GM12878 (cell line): ENCODE data around the gene DNAJC15. TPM values are rescaled to one million over a fixed set of nuclear protein-coding genes. Genes with fewer than 3 reads are reported as not detected.

Experiments
- ATAC-seq: fragments of 200-7000 bp; cut with Tn5 transposase; 3 replicates; pipeline ENCODE4 v1.9.1; 2020; ENCODE audit warnings: mild to moderate bottlenecking, moderate library complexity
- BruUV-seq: library from RNA; stranded (reverse); fragments of 400-500 nt; replicated peaks from 2 replicates; lab custom pipeline; 2021; lab: Mats Ljungman, UMichigan
- CTCF ChIA-PET: fragments of 300-600 bp; sonication (Branson Sonifier 250); formaldehyde crosslinking; extraction: SDS; loops from one replicate; lab custom pipeline; 2021; ENCODE audit warnings: inconsistent platforms; lab: Yijun Ruan, JAX
- POLR2A ChIA-PET: fragments of 350-600 bp; formaldehyde crosslinking; extraction: SDS; loops from one replicate; lab custom pipeline; 2021; ENCODE audit warnings: inconsistent platforms; lab: Charles Lee
- RAD21 ChIA-PET: fragments of 300-600 bp; sonication (Branson Sonifier 250); formaldehyde crosslinking; loops from one replicate; lab custom pipeline; 2023; ENCODE audit warnings: antibody characterized with exemption; ENCODE audit not compliant: unreplicated experiment; lab: Charles Lee
- SMC1A ChIA-PET: fragments of 300-600 bp; sonication (Branson Sonifier 250); formaldehyde crosslinking; loops from one replicate; lab custom pipeline; 2023; ENCODE audit not compliant: unreplicated experiment, uncharacterized antibody; lab: Charles Lee
- DNase-seq: peaks from one replicate; pipeline ENCODE4 v3.0.0-alpha.2; 2011; ENCODE audit warnings: low read depth, low spot score
- FAIRE-seq: peaks from 3 replicates; lab custom pipeline; 2011; peaks lifted over from hg19 to GRCh38; lab: Jason Lieb, UNC
- H2AFZ ChIP-seq: 2 replicates; pipeline ENCODE4 v1.6.0; 2011; ENCODE audit warnings: low read depth, low read length, control low read depth; ENCODE audit not compliant: control insufficient read depth
- H3K27ac ChIP-seq: 2 replicates; pipeline ENCODE4 v1.5.1; 2011; ENCODE audit warnings: control low read depth; ENCODE audit not compliant: control insufficient read depth, insufficient read depth
- H3K27me3 ChIP-seq, 2 experiments: replicated peaks in 1 of 2; 2 replicates each; pipeline versions ENCODE4 v1.6.0 to v1.6.1; 2011; ENCODE audit warnings: low read length in 1 of 2; ENCODE audit not compliant: control insufficient read depth in 2 of 2, insufficient read depth in 2 of 2
- H3K36me3 ChIP-seq, 2 experiments: 2 replicates each; pipeline ENCODE4 v1.5.1; 2011; ENCODE audit warnings: low read length in 1 of 2; ENCODE audit not compliant: control insufficient read depth in 2 of 2, insufficient read depth in 2 of 2
- H3K4me1 ChIP-seq: 2 replicates; pipeline ENCODE4 v1.6.1; 2011; ENCODE audit warnings: mild to moderate bottlenecking, low read length, moderate library complexity, mixed read lengths; ENCODE audit not compliant: control insufficient read depth, insufficient read depth
- H3K4me2 ChIP-seq: 2 replicates; pipeline ENCODE4 v1.6.0; 2011; ENCODE audit warnings: control low read depth; ENCODE audit not compliant: control insufficient read depth, insufficient read depth
- H3K4me3 ChIP-seq: fragments of 200-600 bp; sonication (generic); 2 replicates; pipeline ENCODE4 v1.5.1; 2016
- H3K79me2 ChIP-seq: 2 replicates; pipeline ENCODE4 v1.6.0; 2011; ENCODE audit warnings: low read length; ENCODE audit not compliant: control insufficient read depth, insufficient read depth
- H3K9ac ChIP-seq: 2 replicates; pipeline ENCODE4 v1.8.0; 2011; ENCODE audit warnings: low read length, control low read depth, mixed read lengths; ENCODE audit not compliant: control insufficient read depth, insufficient read depth
- H3K9me3 ChIP-seq: replicated peaks from 3 replicates; pipeline ENCODE4 v1.5.1; 2011; ENCODE audit warnings: mild to moderate bottlenecking, low read length; ENCODE audit not compliant: control insufficient read depth, insufficient read depth
- H4K20me1 ChIP-seq: 2 replicates; pipeline ENCODE4 v1.6.0; 2011; ENCODE audit not compliant: control insufficient read depth, insufficient read depth
- ATF7 ChIP-seq: fragments of 450-650 bp; IDR thresholded peaks from 2 replicates; pipeline ENCODE4 v1.6.1; 2016; ENCODE audit warnings: low read depth, mild to moderate bottlenecking
- CBFB ChIP-seq: IDR thresholded peaks from 2 replicates; pipeline ENCODE4 v1.6.1; 2016; ENCODE audit warnings: antibody characterized with exemption, low read depth
- CREB1 ChIP-seq: IDR thresholded peaks from 2 replicates; pipeline ENCODE4 v1.6.1; 2012; ENCODE audit warnings: low read depth, mild to moderate bottlenecking, inconsistent platforms
- DPF2 ChIP-seq: fragments of 450-650 bp; IDR thresholded peaks from 2 replicates; pipeline ENCODE4 v1.6.1; 2017; ENCODE audit warnings: mild to moderate bottlenecking
- EP300 ChIP-seq, 2 experiments: fragments of 150-350 bp in 1 of 2; IDR thresholded peaks; 2 replicates each; pipeline ENCODE4 v1.6.1; 2011 to 2012; ENCODE audit warnings: low read depth in 2 of 2, low read length in 2 of 2, borderline replicate concordance in 1 of 2, improper control_type of control experiment in 1 of 2, inconsistent platforms in 1 of 2; ENCODE audit not compliant: control insufficient read depth in 1 of 2
- MEF2A ChIP-seq: IDR thresholded peaks from 2 replicates; pipeline ENCODE4 v1.6.1; 2011; ENCODE audit warnings: low read depth, mild to moderate bottlenecking, low read length, moderate library complexity; ENCODE audit not compliant: insufficient read depth
- MTA2 ChIP-seq: fragments of 450-650 bp; IDR thresholded peaks from 2 replicates; pipeline ENCODE4 v1.6.1; 2016; ENCODE audit warnings: low read depth, mild to moderate bottlenecking, moderate library complexity
- RUNX3 ChIP-seq: IDR thresholded peaks from 2 replicates; pipeline ENCODE4 v1.6.1; 2012; ENCODE audit warnings: low read length, inconsistent platforms
- SIN3A ChIP-seq: IDR thresholded peaks from 2 replicates; pipeline ENCODE4 v1.6.1; 2012; ENCODE audit warnings: low read depth, low read length, improper control_type of control experiment
- WGBS: methylation state at CpG from one replicate; pipeline ENCODE4 v1.1.6; 2016; ENCODE audit warnings: low lambda C conversion rate; ENCODE audit not compliant: insufficient replicate concordance, insufficient coverage; ENCODE audit errors: missing lambda C conversion rate; 5-methylcytosine and 5-hydroxymethylcytosine counted together
- in situ Hi-C: fragments of 300-500 bp; cut with MboI; formaldehyde crosslinking; loops from 9 replicates; pipeline ENCODE4 v1.14.3; 2018; ENCODE audit warnings: mixed read lengths
- intact Hi-C: fragments of 100-400 bp; cut with micrococcal nuclease; formaldehyde crosslinking; loops from one replicate; pipeline ENCODE4 v1.14.2; 2022; ENCODE audit not compliant: unreplicated experiment
- polyA plus RNA-seq, 11 experiments: library from polyadenylated mRNA; depleted of rRNA in 4 of 11; unstranded in 6 of 11; stranded (reverse) in 5 of 11; fragments of >200 nt; fragmentation: Nextera tagmentation in 4 of 11; fragmentation: Illumina TruSeq in 1 of 11; extraction: Ambion mirVana in 4 of 11; extraction: Trizol in 1 of 11; gene quantifications; 1 replicate in 1 of 11; 2 replicates in 10 of 11; pipeline versions ENCODE4 v1.2.1 to v1.2.3, GENCODE V29; 2011 to 2016; ENCODE audit warnings: inconsistent platforms in 2 of 11, missing spikeins in 2 of 11, low read depth in 1 of 11
- total RNA-seq, 4 experiments: library from RNA; depleted of rRNA in 3 of 4; stranded (reverse); fragments of >200 nt in 3 of 4; fragmentation: Illumina TruSeq in 1 of 4; extraction: Trizol in 1 of 4; gene quantifications; 2 replicates each; pipeline versions ENCODE4 v1.2.1 to v1.2.3, GENCODE V29; 2013 to 2021
- TF ChIP-seq, protein P1 (sequence below): fragments of 450-650 bp; IDR thresholded peaks from 2 replicates; pipeline ENCODE4 v1.6.1; 2016; ENCODE audit warnings: mild to moderate bottlenecking
- TF ChIP-seq, protein P2 (sequence below): fragments of 450-650 bp; IDR thresholded peaks from 2 replicates; pipeline ENCODE4 v1.6.1; 2017; ENCODE audit warnings: mild to moderate bottlenecking, moderate library complexity
- TF ChIP-seq, protein P3 (sequence below): IDR thresholded peaks from 2 replicates; pipeline ENCODE4 v1.6.1; 2012; ENCODE audit warnings: improper control_type of control experiment, low read depth, low read length; ENCODE audit not compliant: insufficient replicate concordance

DNAJC15 gene
- total and polyA plus RNA-seq, 10 of the 15 experiments (the other 5 are each of a cell fraction or from before 2014, with no cell fraction given), result 13.1 to 104 (median 54.4) TPM

- TF ChIP-seq EP300 (IDR thresholded peaks at IDR 0.05; ENCODE audit: borderline replicate concordance in 1 of 2, control insufficient read depth in 1 of 2, low read depth in 2 of 2, low read length in 2 of 2), result peak in 1 of 2 experiments; percentile 72; a peak in 2 of 4 replicates
- peak; percentile 80; the same call in 1 of the 2 replicates for TF ChIP-seq DPF2
- TF ChIP-seq MTA2, result peak; percentile 75; the same call in 1 of the 2 replicates
- 0 out of 2 replicates have a peak, but pooled peaks have one; percentile 53 for TF ChIP-seq CBFB
- peak; percentile 59 for TF ChIP-seq ATF7
- peak; percentile 36; the same call in 1 of the 2 replicates for TF ChIP-seq CREB1
- TF ChIP-seq RUNX3, result peak; percentile 73
- TF ChIP-seq, protein P1, sequence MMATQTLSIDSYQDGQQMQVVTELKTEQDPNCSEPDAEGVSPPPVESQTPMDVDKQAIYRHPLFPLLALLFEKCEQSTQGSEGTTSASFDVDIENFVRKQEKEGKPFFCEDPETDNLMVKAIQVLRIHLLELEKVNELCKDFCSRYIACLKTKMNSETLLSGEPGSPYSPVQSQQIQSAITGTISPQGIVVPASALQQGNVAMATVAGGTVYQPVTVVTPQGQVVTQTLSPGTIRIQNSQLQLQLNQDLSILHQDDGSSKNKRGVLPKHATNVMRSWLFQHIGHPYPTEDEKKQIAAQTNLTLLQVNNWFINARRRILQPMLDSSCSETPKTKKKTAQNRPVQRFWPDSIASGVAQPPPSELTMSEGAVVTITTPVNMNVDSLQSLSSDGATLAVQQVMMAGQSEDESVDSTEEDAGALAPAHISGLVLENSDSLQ, result peak; percentile 79
- TF ChIP-seq MEF2A, result 0 out of 2 replicates have a peak, but pooled peaks have one; percentile 60
Measured at GRCh38 chr13:43045302-43045773, 22.0 kb downstream of the DNAJC15 start (continued).

- H3K27ac ChIP-seq, result peak overlapping the region; percentile 66; the same call in 1 of the 2 replicates
- 99% methylated on average over 6 of the region's 6 CpGs for WGBS
- H3K36me3 ChIP-seq, result peaks cover 0 to 4% of the 10 kb centered on the region in 2 experiments; a peak in 1 of 4 replicates
- ATAC-seq (no peak), FAIRE-seq (no peak), DNase-seq (no peak)
- no peak overlapping the region for H3K4me3 ChIP-seq
- no peaks in the 10 kb centered on the region for H3K27me3 ChIP-seq
- H3K9ac ChIP-seq, result no peak overlapping the region
- in situ Hi-C loops, result no loop called here
- peaks cover 43% of the 10 kb centered on the region for H3K79me2 ChIP-seq
- intact Hi-C loops, result loop anchor here (10.0 kb wide), 1 partner anchor 771 kb away; the partner anchor contains the start of gene AKAP11
- POLR2A ChIA-PET, result interaction anchor here (0.6 to 1.9 kb wide), 4 partner anchors 22 to 75 kb away, joined by 3 to 8 read pairs (median 4); no protein-coding TSS in a partner anchor
- SMC1A ChIA-PET, result interaction anchor here (0.9 to 3.2 kb wide), 11 partner anchors 9 to 79 kb away, joined by 3 to 18 read pairs (median 5); partner anchors contain the start of gene DNAJC15
- no peaks in the 10 kb centered on the region for H4K20me1 ChIP-seq
- no peak for TF ChIP-seq SIN3A
- TF ChIP-seq, protein P2, sequence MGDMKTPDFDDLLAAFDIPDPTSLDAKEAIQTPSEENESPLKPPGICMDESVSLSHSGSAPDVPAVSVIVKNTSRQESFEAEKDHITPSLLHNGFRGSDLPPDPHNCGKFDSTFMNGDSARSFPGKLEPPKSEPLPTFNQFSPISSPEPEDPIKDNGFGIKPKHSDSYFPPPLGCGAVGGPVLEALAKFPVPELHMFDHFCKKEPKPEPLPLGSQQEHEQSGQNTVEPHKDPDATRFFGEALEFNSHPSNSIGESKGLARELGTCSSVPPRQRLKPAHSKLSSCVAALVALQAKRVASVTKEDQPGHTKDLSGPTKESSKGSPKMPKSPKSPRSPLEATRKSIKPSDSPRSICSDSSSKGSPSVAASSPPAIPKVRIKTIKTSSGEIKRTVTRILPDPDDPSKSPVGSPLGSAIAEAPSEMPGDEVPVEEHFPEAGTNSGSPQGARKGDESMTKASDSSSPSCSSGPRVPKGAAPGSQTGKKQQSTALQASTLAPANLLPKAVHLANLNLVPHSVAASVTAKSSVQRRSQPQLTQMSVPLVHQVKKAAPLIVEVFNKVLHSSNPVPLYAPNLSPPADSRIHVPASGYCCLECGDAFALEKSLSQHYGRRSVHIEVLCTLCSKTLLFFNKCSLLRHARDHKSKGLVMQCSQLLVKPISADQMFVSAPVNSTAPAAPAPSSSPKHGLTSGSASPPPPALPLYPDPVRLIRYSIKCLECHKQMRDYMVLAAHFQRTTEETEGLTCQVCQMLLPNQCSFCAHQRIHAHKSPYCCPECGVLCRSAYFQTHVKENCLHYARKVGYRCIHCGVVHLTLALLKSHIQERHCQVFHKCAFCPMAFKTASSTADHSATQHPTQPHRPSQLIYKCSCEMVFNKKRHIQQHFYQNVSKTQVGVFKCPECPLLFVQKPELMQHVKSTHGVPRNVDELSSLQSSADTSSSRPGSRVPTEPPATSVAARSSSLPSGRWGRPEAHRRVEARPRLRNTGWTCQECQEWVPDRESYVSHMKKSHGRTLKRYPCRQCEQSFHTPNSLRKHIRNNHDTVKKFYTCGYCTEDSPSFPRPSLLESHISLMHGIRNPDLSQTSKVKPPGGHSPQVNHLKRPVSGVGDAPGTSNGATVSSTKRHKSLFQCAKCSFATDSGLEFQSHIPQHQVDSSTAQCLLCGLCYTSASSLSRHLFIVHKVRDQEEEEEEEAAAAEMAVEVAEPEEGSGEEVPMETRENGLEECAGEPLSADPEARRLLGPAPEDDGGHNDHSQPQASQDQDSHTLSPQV, result no peak
- TF ChIP-seq, protein P3, sequence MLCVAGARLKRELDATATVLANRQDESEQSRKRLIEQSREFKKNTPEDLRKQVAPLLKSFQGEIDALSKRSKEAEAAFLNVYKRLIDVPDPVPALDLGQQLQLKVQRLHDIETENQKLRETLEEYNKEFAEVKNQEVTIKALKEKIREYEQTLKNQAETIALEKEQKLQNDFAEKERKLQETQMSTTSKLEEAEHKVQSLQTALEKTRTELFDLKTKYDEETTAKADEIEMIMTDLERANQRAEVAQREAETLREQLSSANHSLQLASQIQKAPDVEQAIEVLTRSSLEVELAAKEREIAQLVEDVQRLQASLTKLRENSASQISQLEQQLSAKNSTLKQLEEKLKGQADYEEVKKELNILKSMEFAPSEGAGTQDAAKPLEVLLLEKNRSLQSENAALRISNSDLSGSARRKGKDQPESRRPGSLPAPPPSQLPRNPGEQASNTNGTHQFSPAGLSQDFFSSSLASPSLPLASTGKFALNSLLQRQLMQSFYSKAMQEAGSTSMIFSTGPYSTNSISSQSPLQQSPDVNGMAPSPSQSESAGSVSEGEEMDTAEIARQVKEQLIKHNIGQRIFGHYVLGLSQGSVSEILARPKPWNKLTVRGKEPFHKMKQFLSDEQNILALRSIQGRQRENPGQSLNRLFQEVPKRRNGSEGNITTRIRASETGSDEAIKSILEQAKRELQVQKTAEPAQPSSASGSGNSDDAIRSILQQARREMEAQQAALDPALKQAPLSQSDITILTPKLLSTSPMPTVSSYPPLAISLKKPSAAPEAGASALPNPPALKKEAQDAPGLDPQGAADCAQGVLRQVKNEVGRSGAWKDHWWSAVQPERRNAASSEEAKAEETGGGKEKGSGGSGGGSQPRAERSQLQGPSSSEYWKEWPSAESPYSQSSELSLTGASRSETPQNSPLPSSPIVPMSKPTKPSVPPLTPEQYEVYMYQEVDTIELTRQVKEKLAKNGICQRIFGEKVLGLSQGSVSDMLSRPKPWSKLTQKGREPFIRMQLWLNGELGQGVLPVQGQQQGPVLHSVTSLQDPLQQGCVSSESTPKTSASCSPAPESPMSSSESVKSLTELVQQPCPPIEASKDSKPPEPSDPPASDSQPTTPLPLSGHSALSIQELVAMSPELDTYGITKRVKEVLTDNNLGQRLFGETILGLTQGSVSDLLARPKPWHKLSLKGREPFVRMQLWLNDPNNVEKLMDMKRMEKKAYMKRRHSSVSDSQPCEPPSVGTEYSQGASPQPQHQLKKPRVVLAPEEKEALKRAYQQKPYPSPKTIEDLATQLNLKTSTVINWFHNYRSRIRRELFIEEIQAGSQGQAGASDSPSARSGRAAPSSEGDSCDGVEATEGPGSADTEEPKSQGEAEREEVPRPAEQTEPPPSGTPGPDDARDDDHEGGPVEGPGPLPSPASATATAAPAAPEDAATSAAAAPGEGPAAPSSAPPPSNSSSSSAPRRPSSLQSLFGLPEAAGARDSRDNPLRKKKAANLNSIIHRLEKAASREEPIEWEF, result no peak
- TF ChIP-seq, all 136 proteins: peak for 0
- Histone ChIP-seq H2AFZ (no peak overlapping the region), H3K9me3 (no peaks in the 10 kb centered on the region; the same call in 2 of the 3 replicates), H3K4me2 (no peak overlapping the region), H3K4me1 (peaks cover 60% of the 10 kb centered on the region)
- RAD21 ChIA-PET, result interaction anchor here (0.9 to 2.9 kb wide), 4 partner anchors 11 to 49 kb away, joined by 3 to 10 read pairs (median 6); no protein-coding TSS in a partner anchor
- no TSS peak for BruUV-seq
- CTCF ChIA-PET, result interaction anchor here (0.8 to 2.0 kb wide), 5 partner anchors 14 to 58 kb away, joined by 3 to 7 read pairs (median 4); no protein-coding TSS in a partner anchor
Measured at GRCh38 chr13:43046259-43046658, 22.9 kb downstream of the DNAJC15 start.
